HG02870 (cell line): ENCODE results near the gene DGKQ.
A peak's percentile ranks its signal among the peaks of the same experiment; 100 is the strongest.
"Not testable (repeated sequence)": the region's sequence is repeated elsewhere in the genome, so short reads cannot be mapped to it uniquely, and the experiment has no call there.

ENCODE experiments used
- ATAC-seq: cut with Tn5 transposase; IDR thresholded peaks from one replicate; pipeline ENCODE4 v1.9.1; 2021; ENCODE audit warnings: mild to moderate bottlenecking, moderate library complexity; ENCODE audit not compliant: unreplicated experiment

DGKQ gene

GRCh38 chr4:982814-983213 lies 9.4 kb upstream of the DGKQ start:
- no peak for ATAC-seq

GRCh38 chr4:982291-982690 lies 8.9 kb upstream of the DGKQ start:
- ATAC-seq = no peak

- no peak for ATAC-seq
These were observed 5.8 kb upstream of the DGKQ start for GRCh38 chr4:978957-979701.

- ATAC-seq = not testable (repeated sequence)
These were observed 2.6 kb upstream of the DGKQ start for GRCh38 chr4:976016-976415.

- no peak for ATAC-seq
These were observed 1.3 kb upstream of the DGKQ start for GRCh38 chr4:974668-975067.

GRCh38 chr4:972651-973424 lies 531 bp downstream of the DGKQ start:
- peak; percentile 38 for ATAC-seq

GRCh38 chr4:971666-972500 lies 1.5 kb downstream of the DGKQ start:
- no peak for ATAC-seq

- ATAC-seq = no peak
These were observed 2.4 kb downstream of the DGKQ start for GRCh38 chr4:970854-971520.

GRCh38 chr4:970046-970745 lies 3.2 kb downstream of the DGKQ start:
- ATAC-seq = no peak

GRCh38 chr4:968621-969394 lies 4.6 kb downstream of the DGKQ start:
- ATAC-seq = no peak

GRCh38 chr4:968221-968620 lies 5.1 kb downstream of the DGKQ start:
- no peak for ATAC-seq

- ATAC-seq = no peak
These were observed 6.0 kb downstream of the DGKQ start for GRCh38 chr4:967113-968104.

GRCh38 chr4:966266-967112 lies 6.9 kb downstream of the DGKQ start:
- ATAC-seq = no peak

GRCh38 chr4:965766-966134 lies 7.6 kb downstream of the DGKQ start:
- ATAC-seq = no peak

- ATAC-seq = no peak
These were observed 8.2 kb downstream of the DGKQ start for GRCh38 chr4:965048-965765.

GRCh38 chr4:964346-965025 lies 8.9 kb downstream of the DGKQ start:
- ATAC-seq = no peak
